GM10248 (cell line): Measurements from ENCODE around the gene HPSE.

Experiments used
- CTCF ChIA-PET: fragments of 300-600 bp; sonication (Branson Sonifier 250); formaldehyde crosslinking; extraction: SDS; loops from one replicate; lab custom pipeline; 2021; ENCODE audit warnings: antibody characterized with exemption; lab: Yijun Ruan, JAX
- POLR2A ChIA-PET: fragments of 350-650 bp; sonication (Branson Sonifier 250); formaldehyde crosslinking; extraction: SDS; loops from one replicate; lab custom pipeline; 2020; ENCODE audit warnings: antibody characterized with exemption; lab: Yijun Ruan, JAX
- DNase-seq: peaks from one replicate; pipeline ENCODE4 v3.0.0; 2012; ENCODE audit errors: extremely low spot score
- CTCF ChIP-seq: IDR thresholded peaks from 2 replicates; pipeline ENCODE4 v1.5.1; 2012; ENCODE audit warnings: mild to moderate bottlenecking, low read depth; ENCODE audit errors: extremely low read depth, missing control alignments, control extremely low read depth

The HPSE gene

GRCh38 chr4:83360018-83360417, 25.4 kb upstream of the HPSE start:
- no peak for TF ChIP-seq CTCF
- POLR2A ChIA-PET, result no interaction called here
- DNase-seq, result no peak
- CTCF ChIA-PET, result no interaction called here

DNA sequence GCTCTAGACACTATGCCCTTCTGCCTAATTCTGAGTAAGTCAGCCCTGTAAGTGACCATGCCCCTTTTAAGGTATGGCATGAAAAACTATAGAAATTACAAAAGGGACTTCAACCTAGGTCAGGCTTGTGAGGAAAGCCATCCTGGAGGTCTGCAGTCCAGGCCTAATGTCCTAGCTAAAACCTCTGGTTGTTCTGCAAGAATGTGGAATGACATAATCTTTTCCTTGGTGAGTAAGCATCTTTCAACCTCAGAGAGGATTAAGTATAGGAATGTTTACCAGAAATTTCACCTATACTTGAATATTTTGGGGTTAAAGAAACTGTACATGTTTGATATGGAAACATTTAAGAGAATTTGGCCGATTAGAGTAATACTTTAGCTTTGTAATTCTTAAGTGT, 23.8 kb upstream of the HPSE start:
- ChIA-PET CTCF (no interaction called here), POLR2A (no interaction called here)
- DNase-seq, result no peak
- TF ChIP-seq CTCF, result no peak

DNA sequence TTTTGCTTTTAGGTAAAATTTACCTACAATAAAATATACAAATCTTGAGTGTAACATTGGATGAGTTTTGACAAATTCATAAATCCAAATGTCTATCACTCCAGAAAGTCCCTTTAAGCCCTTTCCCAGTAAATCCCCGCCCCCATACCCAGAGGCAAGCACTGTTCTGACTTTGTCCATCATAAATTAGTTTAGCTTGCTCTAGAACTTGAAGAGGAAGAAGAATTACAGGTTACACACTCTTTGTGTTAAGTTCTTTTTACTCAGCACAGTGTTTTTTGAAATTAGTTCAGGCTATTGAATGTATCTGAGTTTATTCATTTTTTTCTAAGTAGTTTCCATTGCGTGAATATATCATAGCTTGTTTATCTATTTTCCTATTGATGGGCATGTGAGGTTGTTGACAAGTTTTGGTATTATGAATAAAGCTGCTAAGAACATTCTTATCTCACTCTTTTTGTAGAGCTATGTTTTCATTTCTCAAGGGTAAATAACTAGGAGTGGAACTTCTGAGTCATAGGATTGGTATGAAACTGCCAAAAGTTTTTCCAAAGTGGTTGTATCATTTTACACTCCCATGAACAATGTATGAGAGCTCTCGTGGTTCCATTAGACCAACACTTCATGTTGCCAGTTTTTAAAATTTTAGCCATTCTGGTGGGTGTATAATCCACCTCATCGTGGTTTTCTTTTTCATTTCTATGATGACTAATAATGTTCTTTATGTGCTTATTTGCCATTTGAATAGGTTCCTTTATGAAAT, 22.4 kb upstream of the HPSE start:
- DNase-seq, result no peak
- CTCF ChIA-PET, result interaction anchor here (0.6 to 1.2 kb wide), 2 partner anchors 47 to 75 kb away, joined by 3 read pairs; no protein-coding TSS in a partner anchor
- POLR2A ChIA-PET, result no interaction called here
- TF ChIP-seq CTCF, result no peak

DNA sequence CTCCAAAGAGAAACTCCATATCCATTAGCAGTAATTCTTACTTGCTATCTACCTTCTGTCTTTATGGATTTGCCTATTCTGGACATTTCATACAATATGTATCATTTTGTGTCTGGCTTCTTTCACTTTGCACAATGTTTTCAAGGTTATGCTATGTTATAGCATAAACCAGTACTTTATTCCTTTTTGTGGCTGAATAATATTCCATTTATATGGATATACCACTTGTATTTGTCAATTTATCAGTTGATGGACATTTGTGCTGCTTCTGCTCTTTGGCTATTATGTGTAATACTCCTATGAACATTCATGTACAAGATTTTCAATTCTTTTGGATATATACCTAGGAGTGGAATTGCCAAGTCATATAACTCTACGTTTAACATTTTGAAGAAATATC, 18.9 kb upstream of the HPSE start:
- ChIA-PET CTCF (no interaction called here), POLR2A (no interaction called here)
- no peak for DNase-seq
- no peak for TF ChIP-seq CTCF

DNA sequence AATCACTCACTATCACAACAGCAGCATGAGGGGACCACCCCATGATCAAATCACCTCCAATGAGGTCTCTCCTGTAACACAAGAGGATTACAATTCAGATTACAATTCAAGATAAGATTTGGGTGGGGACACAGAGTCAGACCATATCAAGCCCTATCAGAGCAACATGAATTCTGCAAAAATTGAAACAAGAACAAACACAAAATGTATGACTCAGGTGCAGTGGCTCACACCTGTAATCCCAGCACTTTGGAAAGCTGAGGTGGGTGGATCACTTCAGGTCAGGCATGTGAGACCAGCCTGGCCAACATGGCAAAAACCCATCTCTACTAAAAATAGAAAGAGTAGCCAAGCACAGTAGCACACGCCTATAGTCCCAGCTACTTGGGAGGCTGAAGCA, 13.4 kb upstream of the HPSE start:
- POLR2A ChIA-PET, result no interaction called here
- no peak for DNase-seq
- CTCF ChIA-PET, result no interaction called here
- TF ChIP-seq CTCF, result no peak

DNA sequence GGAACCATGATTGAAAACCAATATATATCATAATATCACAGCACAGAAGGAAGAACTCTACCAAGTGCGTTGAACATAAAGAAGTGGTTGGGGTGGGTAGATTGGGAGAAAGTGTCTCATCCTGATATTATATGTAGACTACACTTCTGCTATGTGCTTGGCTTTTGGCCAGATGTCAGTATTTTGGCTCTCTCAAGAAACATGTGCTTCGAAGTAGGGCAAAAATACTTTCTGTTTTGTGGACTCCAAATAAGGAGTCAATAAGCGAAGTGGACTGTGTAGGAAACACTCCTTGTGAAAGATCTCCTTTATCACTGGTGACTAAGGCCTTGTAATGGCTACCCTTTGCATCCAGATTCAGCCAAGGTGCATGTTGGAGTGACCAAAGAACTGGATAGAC, 7.8 kb upstream of the HPSE start:
- POLR2A ChIA-PET, result no interaction called here
- CTCF ChIA-PET, result no interaction called here
- no peak for TF ChIP-seq CTCF
- DNase-seq, result no peak
